Esophagus muscularis mucosa (tissue), 3 donors: ENCODE results near the gene PROX2.

Experiments used
- CTCF ChIP-seq, 3 experiments: fragments of 200-600 bp in 2 of 3; fragments of 450-650 bp in 1 of 3; sonication (generic) in 2 of 3; IDR thresholded peaks; one replicate each; pipeline ENCODE4 v1.5.1; 2017 to 2019; ENCODE audit warnings: antibody characterized with exemption in 3 of 3, mild to moderate bottlenecking in 2 of 3, moderate library complexity in 1 of 3
- POLR2A ChIP-seq: fragments of 450-650 bp; IDR thresholded peaks from one replicate; pipeline ENCODE4 v1.6.1; 2017; ENCODE audit warnings: antibody characterized with exemption, moderate library complexity, mild to moderate bottlenecking, low read depth

- TF ChIP-seq CTCF (IDR thresholded peaks at IDR 0.05) (no peak), POLR2A (no peak)
These were observed 36.9 kb upstream of the PROX2 start for GRCh38 chr14:74912801-74913200.
